SU-DHL-6 (cell line): ENCODE results near the gene FKBP1A.

Experiments used
- H2AFZ ChIP-seq: fragments of 200-600 bp; sonication (generic); 2 replicates; pipeline ENCODE4 v1.6.1; 2014; ENCODE audit warnings: low read depth, mild to moderate bottlenecking, moderate library complexity, mixed read lengths, antibody characterized with exemption, low read length; ENCODE audit not compliant: severe bottlenecking
- H3F3A ChIP-seq: fragments of 200-600 bp; shearing (Covaris generic); 2 replicates; pipeline ENCODE4 v1.6.0; 2016; ENCODE audit warnings: antibody characterized with exemption, mild to moderate bottlenecking; ENCODE audit not compliant: insufficient read depth
- H3K27ac ChIP-seq: fragments of 200-600 bp; sonication (generic); 2 replicates; pipeline ENCODE4 v1.5.1; 2016; ENCODE audit warnings: low read depth, mild to moderate bottlenecking, low read length, moderate library complexity, mixed read lengths
- H3K27me3 ChIP-seq: fragments of 200-600 bp; sonication (generic), shearing (Covaris generic); 2 replicates; pipeline ENCODE4 v1.6.0; 2014; ENCODE audit warnings: mild to moderate bottlenecking, low read length
- H3K36me3 ChIP-seq: fragments of 200-600 bp; sonication (generic); 2 replicates; pipeline ENCODE4 v1.6.1; 2014; ENCODE audit warnings: mild to moderate bottlenecking, low read length, mixed read lengths
- H3K4me2 ChIP-seq: fragments of 300-600, 200-600 bp; shearing (Covaris generic), sonication (generic); 2 replicates; pipeline ENCODE4 v1.6.0; 2014; ENCODE audit warnings: low read length, low read depth, mild to moderate bottlenecking; ENCODE audit not compliant: poor library complexity, severe bottlenecking
- H3K4me3 ChIP-seq: fragments of 200-600 bp; sonication (generic); 2 replicates; pipeline ENCODE4 v1.5.1; 2014; ENCODE audit warnings: antibody characterized with exemption, low read length, mild to moderate bottlenecking, mixed read lengths; ENCODE audit not compliant: insufficient read depth, poor library complexity, severe bottlenecking
- H3K79me2 ChIP-seq: fragments of 200-600 bp; sonication (generic); 2 replicates; pipeline ENCODE4 v1.6.1; 2014; ENCODE audit warnings: mild to moderate bottlenecking, low read length, moderate library complexity; ENCODE audit not compliant: insufficient read depth
- H3K9ac ChIP-seq: fragments of 200-600 bp; sonication (generic); 2 replicates; pipeline ENCODE4 v1.7.0; 2014; ENCODE audit warnings: mild to moderate bottlenecking, low read length
- H3K9me2 ChIP-seq: fragments of 200-600 bp; sonication (generic); replicated peaks from 2 replicates; pipeline ENCODE4 v1.6.1; 2014; ENCODE audit warnings: low read length; ENCODE audit not compliant: insufficient read depth
- H3K9me3 ChIP-seq: fragments of 200-600 bp; sonication (generic); 2 replicates; pipeline ENCODE4 v1.6.1; 2014; ENCODE audit warnings: low read length, mixed read lengths; ENCODE audit not compliant: insufficient read depth
- H4K20me1 ChIP-seq: fragments of 200-600 bp; sonication (generic); 2 replicates; pipeline ENCODE4 v1.6.1; 2014; ENCODE audit warnings: low read depth, mild to moderate bottlenecking, antibody characterized with exemption, low read length, moderate library complexity, mixed read lengths
- EZH2phosphoT487 ChIP-seq: fragments of 200-600 bp; sonication (generic), shearing (Covaris generic); conservative IDR thresholded peaks from 2 replicates; pipeline ENCODE4 v1.6.1; 2018; ENCODE audit warnings: mild to moderate bottlenecking, antibody characterized with exemption, low read length, moderate library complexity, mixed read lengths
- TF ChIP-seq, protein P1 (sequence below): fragments of 200-600 bp; sonication (generic); IDR thresholded peaks from one replicate; pipeline ENCODE4 v1.5.1; 2017; ENCODE audit warnings: antibody characterized with exemption, mild to moderate bottlenecking, low read length, moderate library complexity; ENCODE audit not compliant: insufficient read depth, poor library complexity, severe bottlenecking

The FKBP1A gene

DNA sequence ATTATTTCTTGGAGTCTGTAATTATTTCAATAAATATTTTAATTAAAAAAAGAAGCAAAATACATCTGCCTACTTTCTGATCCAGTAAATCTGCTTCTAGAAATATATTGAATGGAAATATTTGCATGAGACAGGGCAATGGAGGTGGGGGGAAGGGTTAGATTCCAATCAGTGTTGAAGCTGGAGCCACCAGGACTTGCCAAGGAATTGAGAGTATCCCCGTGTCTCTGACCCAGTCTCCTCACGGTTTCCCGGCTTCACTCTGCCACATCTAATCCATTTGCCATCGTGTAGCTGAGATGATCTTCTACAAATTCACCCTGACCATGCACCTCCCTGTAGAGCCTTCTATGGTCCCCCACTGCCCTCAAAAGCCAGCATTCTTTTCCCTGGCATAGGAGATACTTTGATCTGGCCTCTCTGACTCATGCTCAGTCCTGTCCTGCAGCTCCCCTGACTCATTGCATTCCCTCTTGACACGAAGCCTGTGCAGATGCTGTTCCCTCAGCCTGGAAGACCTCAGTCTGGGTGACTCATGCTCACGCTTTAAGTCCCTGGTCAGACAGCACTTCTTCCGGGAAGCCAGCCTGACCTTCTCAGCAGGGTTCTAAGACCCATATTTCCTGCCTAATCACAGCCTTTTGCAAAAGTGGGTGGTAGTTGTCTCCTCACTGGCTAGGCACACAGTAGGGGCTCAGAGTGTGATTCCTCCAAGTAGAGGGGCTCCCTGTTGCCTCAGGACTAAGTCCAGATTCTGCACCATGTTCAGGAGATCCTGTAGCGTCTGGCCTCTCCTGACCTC lies 23.0 kb upstream of the FKBP1A start:
- H3K27ac ChIP-seq = no peak overlapping the region
- no peaks in the 10 kb centered on the region for H3K79me2 ChIP-seq
- no peak overlapping the region for H3K4me2 ChIP-seq
- H2AFZ ChIP-seq = no peak overlapping the region
- H3K9me3 ChIP-seq = peaks cover 3% of the 10 kb centered on the region; the same call in 1 of the 2 replicates
- no peaks in the 10 kb centered on the region for H3K27me3 ChIP-seq
- TF ChIP-seq, protein P1, sequence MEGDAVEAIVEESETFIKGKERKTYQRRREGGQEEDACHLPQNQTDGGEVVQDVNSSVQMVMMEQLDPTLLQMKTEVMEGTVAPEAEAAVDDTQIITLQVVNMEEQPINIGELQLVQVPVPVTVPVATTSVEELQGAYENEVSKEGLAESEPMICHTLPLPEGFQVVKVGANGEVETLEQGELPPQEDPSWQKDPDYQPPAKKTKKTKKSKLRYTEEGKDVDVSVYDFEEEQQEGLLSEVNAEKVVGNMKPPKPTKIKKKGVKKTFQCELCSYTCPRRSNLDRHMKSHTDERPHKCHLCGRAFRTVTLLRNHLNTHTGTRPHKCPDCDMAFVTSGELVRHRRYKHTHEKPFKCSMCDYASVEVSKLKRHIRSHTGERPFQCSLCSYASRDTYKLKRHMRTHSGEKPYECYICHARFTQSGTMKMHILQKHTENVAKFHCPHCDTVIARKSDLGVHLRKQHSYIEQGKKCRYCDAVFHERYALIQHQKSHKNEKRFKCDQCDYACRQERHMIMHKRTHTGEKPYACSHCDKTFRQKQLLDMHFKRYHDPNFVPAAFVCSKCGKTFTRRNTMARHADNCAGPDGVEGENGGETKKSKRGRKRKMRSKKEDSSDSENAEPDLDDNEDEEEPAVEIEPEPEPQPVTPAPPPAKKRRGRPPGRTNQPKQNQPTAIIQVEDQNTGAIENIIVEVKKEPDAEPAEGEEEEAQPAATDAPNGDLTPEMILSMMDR = no peak
- no peak for TF ChIP-seq EZH2phosphoT487
- no peaks in the 10 kb centered on the region for H3K9me2 ChIP-seq
- no peak overlapping the region for H3K9ac ChIP-seq
- no peaks in the 10 kb centered on the region for H3F3A ChIP-seq
- H3K4me3 ChIP-seq = no peak overlapping the region
- no peaks in the 10 kb centered on the region for H4K20me1 ChIP-seq
- no peaks in the 10 kb centered on the region for H3K36me3 ChIP-seq

DNA sequence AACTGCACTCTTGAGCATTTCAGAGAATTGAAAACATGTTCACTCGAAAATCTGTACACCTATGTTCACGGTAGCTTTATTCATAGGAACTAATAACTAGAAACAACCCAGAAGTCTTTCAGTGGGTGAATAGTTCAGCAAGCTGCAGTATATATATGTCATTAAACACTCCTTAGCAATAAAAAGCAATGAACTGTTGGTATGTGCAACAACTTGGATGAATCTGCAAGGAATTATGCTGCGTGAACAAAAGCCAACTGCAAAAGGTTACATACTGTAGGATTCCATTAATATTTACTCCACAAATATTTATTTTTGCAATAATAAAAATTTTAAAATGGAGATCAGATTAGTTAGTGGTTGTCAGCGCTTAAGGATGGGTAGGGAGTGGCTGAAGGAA lies 22.1 kb upstream of the FKBP1A start:
- no peak overlapping the region for H3K4me3 ChIP-seq
- TF ChIP-seq, protein P1 = no peak
- no peak for TF ChIP-seq EZH2phosphoT487
- H3K9me3 ChIP-seq = no peaks in the 10 kb centered on the region
- no peak overlapping the region for H3K27ac ChIP-seq
- H3K4me2 ChIP-seq = no peak overlapping the region
- H3K36me3 ChIP-seq = no peaks in the 10 kb centered on the region
- no peaks in the 10 kb centered on the region for H3K27me3 ChIP-seq
- H3F3A ChIP-seq = no peaks in the 10 kb centered on the region
- H3K9ac ChIP-seq = no peak overlapping the region
- H2AFZ ChIP-seq = no peak overlapping the region
- no peaks in the 10 kb centered on the region for H4K20me1 ChIP-seq
- no peaks in the 10 kb centered on the region for H3K9me2 ChIP-seq
- no peaks in the 10 kb centered on the region for H3K79me2 ChIP-seq

DNA sequence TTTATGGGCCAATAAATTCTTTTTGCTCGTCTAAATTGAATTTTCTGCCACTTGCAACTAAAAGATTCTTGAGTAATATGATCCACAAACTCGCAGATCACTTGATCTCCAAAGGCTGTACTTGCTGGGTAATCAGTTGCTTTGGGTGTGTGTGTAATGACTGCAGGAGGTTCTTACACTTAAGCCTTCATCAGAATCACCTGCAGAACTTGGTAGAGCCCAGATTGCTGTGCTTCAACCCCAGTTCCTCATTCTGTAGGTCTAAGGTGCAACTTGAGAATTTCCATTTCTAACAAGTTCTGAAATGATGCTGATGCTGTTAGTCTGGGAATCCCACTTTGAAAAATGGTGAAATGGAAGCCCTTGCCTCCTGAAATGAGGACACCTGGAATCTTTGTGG lies 12.9 kb upstream of the FKBP1A start:
- Histone ChIP-seq H3F3A (no peaks in the 10 kb centered on the region), H3K36me3 (no peaks in the 10 kb centered on the region), H3K4me2 (no peak overlapping the region), H3K9me3 (no peaks in the 10 kb centered on the region), H3K9ac (no peak overlapping the region), H3K79me2 (no peaks in the 10 kb centered on the region), H4K20me1 (no peaks in the 10 kb centered on the region), H3K27ac (no peak overlapping the region), H3K4me3 (no peak overlapping the region), H3K9me2 (no peaks in the 10 kb centered on the region), H2AFZ (no peak overlapping the region), H3K27me3 (no peaks in the 10 kb centered on the region)
- no peak for TF ChIP-seq EZH2phosphoT487
- TF ChIP-seq, protein P1 = no peak
